Thoracic aorta (tissue), 2 donors: Measurements from ENCODE around the gene NGB. TPM values are rescaled to one million over a fixed set of nuclear protein-coding genes. Genes with fewer than 3 reads are reported as not detected.

Experiments
- ATAC-seq: fragments of 150-250 bp; one replicate; pipeline ENCODE4 v1.8.0; 2017; ENCODE audit warnings: low read depth; ENCODE audit not compliant: insufficient number of reproducible peaks, low FRiP score
- DNase-seq: peaks from one replicate; pipeline ENCODE4 v3.0.0-alpha.2; 2020; ENCODE audit warnings: low spot score
- H3K27ac ChIP-seq, 2 donors: fragments of 200-600 bp; sonication (generic); 1 replicate in 1 of 2; 2 replicates in 1 of 2; pipeline ENCODE4 v1.5.1; 2016; ENCODE audit warnings: mild to moderate bottlenecking in 2 of 2, moderate library complexity in 2 of 2
- H3K27me3 ChIP-seq: fragments of 200-600 bp; sonication (generic); replicated peaks from 2 replicates; pipeline ENCODE4 v1.6.0; 2016; ENCODE audit warnings: mild to moderate bottlenecking; ENCODE audit not compliant: insufficient read depth
- H3K36me3 ChIP-seq: fragments of 200-600 bp; sonication (generic); one replicate; pipeline ENCODE4 v1.5.1; 2016
- H3K4me1 ChIP-seq, 2 donors: fragments of 200-600 bp; sonication (generic); 1 replicate in 1 of 2; 2 replicates in 1 of 2; pipeline versions ENCODE4 v1.5.1 to v1.6.0; 2016; ENCODE audit warnings: low read depth in 2 of 2, mild to moderate bottlenecking in 1 of 2; ENCODE audit not compliant: control insufficient read depth in 1 of 2
- H3K4me3 ChIP-seq: fragments of 200-600 bp; sonication (generic); 2 replicates; pipeline ENCODE4 v1.5.1; 2016; ENCODE audit warnings: mild to moderate bottlenecking
- H3K9me3 ChIP-seq: fragments of 200-600 bp; sonication (generic); 2 replicates; pipeline ENCODE4 v1.5.1; 2016
- total RNA-seq, 2 donors: library from RNA; depleted of rRNA; stranded (reverse); fragments of >200 nt; gene quantifications; one replicate each; pipeline versions ENCODE4 v1.1.0 to v1.2.3, GENCODE V29; 2016
- TF ChIP-seq, protein P1 (sequence below): fragments of 200-600 bp; sonication (generic); IDR thresholded peaks from one replicate; pipeline ENCODE4 v1.5.1; 2019; ENCODE audit warnings: antibody characterized with exemption

The NGB gene
- total RNA-seq, 2 donors from 2014 or later: not detected

DNA sequence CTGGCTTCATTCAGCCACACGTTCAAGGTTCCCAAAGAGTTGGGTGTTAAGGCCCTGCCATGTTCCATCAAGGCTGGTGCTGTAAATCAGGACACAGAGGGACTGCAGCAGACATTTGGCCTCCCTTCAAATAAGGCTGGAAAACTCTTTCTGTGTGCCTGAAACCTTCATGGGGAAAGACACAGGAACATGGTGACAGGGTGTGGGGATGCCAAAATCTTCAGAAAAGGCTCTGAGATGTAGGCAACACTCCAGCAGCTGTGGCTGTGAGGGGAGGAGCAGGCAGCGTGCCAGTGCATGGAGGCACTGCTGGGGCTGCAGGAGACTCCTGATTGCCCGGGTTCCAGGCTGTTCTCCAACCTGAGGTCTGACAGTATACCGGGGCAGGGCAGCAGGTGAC, 34.7 kb upstream of the NGB start:
- TF ChIP-seq, protein P1, sequence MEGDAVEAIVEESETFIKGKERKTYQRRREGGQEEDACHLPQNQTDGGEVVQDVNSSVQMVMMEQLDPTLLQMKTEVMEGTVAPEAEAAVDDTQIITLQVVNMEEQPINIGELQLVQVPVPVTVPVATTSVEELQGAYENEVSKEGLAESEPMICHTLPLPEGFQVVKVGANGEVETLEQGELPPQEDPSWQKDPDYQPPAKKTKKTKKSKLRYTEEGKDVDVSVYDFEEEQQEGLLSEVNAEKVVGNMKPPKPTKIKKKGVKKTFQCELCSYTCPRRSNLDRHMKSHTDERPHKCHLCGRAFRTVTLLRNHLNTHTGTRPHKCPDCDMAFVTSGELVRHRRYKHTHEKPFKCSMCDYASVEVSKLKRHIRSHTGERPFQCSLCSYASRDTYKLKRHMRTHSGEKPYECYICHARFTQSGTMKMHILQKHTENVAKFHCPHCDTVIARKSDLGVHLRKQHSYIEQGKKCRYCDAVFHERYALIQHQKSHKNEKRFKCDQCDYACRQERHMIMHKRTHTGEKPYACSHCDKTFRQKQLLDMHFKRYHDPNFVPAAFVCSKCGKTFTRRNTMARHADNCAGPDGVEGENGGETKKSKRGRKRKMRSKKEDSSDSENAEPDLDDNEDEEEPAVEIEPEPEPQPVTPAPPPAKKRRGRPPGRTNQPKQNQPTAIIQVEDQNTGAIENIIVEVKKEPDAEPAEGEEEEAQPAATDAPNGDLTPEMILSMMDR: no peak
- Histone ChIP-seq H3K27me3 (no peaks in the 10 kb centered on the region), H3K36me3 (peaks cover 6% of the 10 kb centered on the region), H3K27ac (no peak overlapping the region), H3K9me3 (no peaks in the 10 kb centered on the region), H3K4me3 (no peak overlapping the region), H3K4me1 (peaks cover 5 to 16% of the 10 kb centered on the region in 2 donors)
- no peak for ATAC-seq
- no peak for DNase-seq

DNA sequence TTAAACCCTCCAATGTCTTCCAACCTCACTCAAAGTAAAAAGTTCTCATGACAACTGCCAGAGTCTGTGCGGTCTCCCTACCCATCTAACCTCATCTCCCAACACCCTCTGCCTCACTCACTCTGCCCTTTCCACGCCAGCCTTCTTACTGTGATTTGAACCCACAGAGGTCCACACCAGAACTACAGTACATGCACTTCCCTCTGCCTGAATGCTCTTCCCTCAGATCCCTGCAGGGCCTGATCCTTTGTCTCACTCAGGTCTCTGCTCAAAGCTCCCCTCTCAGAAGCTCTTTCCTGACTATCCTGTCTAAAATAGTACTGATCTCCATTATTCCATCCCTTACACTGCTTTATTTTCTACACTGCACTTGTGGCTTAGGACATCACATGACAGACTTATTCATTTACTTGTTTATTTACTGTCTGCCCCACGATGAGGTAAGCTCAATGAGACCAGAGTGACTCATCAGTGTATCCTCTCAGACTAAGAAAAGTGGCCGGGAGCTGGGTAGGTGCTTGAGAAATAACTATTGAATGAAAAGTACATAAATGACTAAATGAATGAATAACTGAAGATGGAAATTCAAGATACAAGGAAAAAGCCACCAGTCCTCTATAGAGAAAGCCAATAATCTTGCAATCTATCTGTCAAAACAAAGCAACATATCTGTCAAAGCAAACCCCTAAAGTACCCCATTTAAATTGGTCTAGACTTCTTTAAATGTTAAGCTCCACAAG, 32.6 kb upstream of the NGB start:
- no peak overlapping the region for H3K27ac ChIP-seq
- TF ChIP-seq, protein P1: no peak
- H3K4me3 ChIP-seq: no peak overlapping the region
- H3K9me3 ChIP-seq: no peaks in the 10 kb centered on the region
- DNase-seq (no peak), ATAC-seq (peak; percentile 54)
- peaks cover 5 to 16% of the 10 kb centered on the region in 2 donors for H3K4me1 ChIP-seq
- peaks cover 16% of the 10 kb centered on the region for H3K36me3 ChIP-seq
- H3K27me3 ChIP-seq: no peaks in the 10 kb centered on the region

DNA sequence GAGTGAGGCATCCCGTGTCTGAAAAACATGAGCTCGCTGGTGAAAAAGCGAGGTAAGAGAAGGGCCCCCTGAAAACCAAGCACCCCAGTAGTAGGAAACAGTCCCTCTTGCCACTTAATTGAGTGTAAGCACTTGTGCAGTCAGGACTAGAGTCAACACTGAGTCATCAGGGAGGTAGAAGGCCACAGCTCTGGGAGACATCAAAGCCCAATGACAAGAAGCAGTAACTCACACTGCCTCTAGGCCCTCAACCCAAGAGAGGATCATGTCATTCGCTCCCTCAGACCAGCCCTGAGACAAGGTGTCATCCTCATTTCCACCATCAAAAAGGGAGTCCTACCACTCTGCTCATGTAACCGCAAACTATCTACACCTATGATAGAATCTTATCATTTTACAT, 31.9 kb upstream of the NGB start:
- Histone ChIP-seq H3K27me3 (no peaks in the 10 kb centered on the region), H3K9me3 (no peaks in the 10 kb centered on the region), H3K27ac (no peak overlapping the region), H3K36me3 (peaks cover 18% of the 10 kb centered on the region), H3K4me1 (peaks cover 5 to 16% of the 10 kb centered on the region in 2 donors), H3K4me3 (no peak overlapping the region)
- DNase-seq (no peak), ATAC-seq (no peak)
- TF ChIP-seq, protein P1: no peak

DNA sequence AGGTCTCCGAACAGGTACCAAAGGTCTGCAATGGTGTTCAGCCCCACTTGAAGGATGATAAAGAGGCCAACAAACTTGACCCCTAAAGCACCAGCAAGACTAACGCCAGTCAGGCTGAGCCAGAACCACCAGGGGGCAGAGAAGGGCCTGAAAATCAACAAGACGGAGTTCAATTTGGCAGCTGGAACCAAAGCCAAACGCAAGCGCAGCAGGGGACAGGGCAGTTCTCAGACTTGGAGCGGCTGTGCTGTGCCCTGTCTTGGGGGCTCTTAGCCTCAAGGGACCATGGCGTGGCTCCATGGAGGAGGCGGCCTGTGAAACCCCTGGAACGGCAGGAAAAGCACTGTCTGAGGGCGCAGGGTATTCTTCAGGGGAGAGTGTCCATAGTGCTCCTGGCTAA, 30.1 kb upstream of the NGB start:
- TF ChIP-seq, protein P1: peak; percentile 61
- Histone ChIP-seq H3K36me3 (peaks cover 30% of the 10 kb centered on the region), H3K27ac (no peak overlapping the region), H3K9me3 (no peaks in the 10 kb centered on the region), H3K27me3 (no peaks in the 10 kb centered on the region), H3K4me3 (no peak overlapping the region), H3K4me1 (no peaks in the 10 kb centered on the region)
- no peak for ATAC-seq
- DNase-seq: peak; percentile 19

DNA sequence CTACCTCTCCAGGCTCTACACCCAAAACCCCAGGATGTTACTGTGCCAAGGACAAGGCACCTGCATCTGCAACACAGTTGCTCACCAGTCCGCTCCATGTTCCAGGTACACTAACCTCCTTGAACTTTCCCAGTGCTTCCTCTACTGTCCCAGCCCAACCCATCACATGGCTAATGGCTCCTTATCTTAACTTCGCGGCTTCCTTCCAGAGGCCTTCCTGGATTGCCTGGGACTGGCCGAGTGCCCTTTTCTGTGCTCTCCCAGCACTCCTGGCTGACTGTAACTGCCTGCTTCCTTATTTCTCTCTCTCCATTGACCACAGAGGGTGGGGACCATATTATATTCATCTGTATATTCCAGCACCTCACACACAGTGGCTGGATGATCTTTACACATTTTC, 28.8 kb upstream of the NGB start:
- H3K36me3 ChIP-seq: peaks cover 28% of the 10 kb centered on the region
- H3K9me3 ChIP-seq: no peaks in the 10 kb centered on the region
- no peak overlapping the region for H3K27ac ChIP-seq
- no peak overlapping the region for H3K4me3 ChIP-seq
- ATAC-seq (no peak), DNase-seq (no peak)
- TF ChIP-seq, protein P1: no peak
- H3K27me3 ChIP-seq: no peaks in the 10 kb centered on the region
- H3K4me1 ChIP-seq: no peaks in the 10 kb centered on the region
